ENCODE measurements around the gene PCED1B.

Gene PCED1B

GRCh38 chr12:47067771-47068431 is 11.5 kb upstream of the PCED1B start:
- DNase-seq: no peak

- no peak for DNase-seq
These were observed 10.9 kb upstream of the PCED1B start for GRCh38 chr12:47068539-47068938.

- no peak for DNase-seq
These were observed 9.1 kb upstream of the PCED1B start for GRCh38 chr12:47070310-47070709.

GRCh38 chr12:47071241-47071852 is 8.1 kb upstream of the PCED1B start:
- DNase-seq: peak; percentile 36

GRCh38 chr12:47073951-47074350 is 5.5 kb upstream of the PCED1B start:
- DNase-seq: no peak

- no peak for DNase-seq
These were observed 4.7 kb upstream of the PCED1B start for GRCh38 chr12:47074757-47075156.

GRCh38 chr12:47075192-47076084 is 4.0 kb upstream of the PCED1B start:
- DNase-seq: no peak

- DNase-seq: no peak
These were observed 2.0 kb upstream of the PCED1B start for GRCh38 chr12:47077206-47078085.

- DNase-seq: no peak
These were observed 1.4 kb upstream of the PCED1B start for GRCh38 chr12:47078086-47078395.

GRCh38 chr12:47078733-47079467 is 521 bp upstream of the PCED1B start:
- peak; percentile 40 for DNase-seq

- peak; percentile 43 for DNase-seq
These were observed 732 bp downstream of the PCED1B start for GRCh38 chr12:47079981-47080724.

- DNase-seq: peak; percentile 75
These were observed 1.5 kb downstream of the PCED1B start for GRCh38 chr12:47080725-47081502.

- no peak for DNase-seq
These were observed 2.9 kb downstream of the PCED1B start for GRCh38 chr12:47082283-47082682.

- no peak for DNase-seq
These were observed 3.6 kb downstream of the PCED1B start for GRCh38 chr12:47082796-47083621.

- peak; percentile 34 for DNase-seq
These were observed 4.8 kb downstream of the PCED1B start for GRCh38 chr12:47084172-47084571.

GRCh38 chr12:47085815-47086252 is 6.4 kb downstream of the PCED1B start:
- peak; percentile 82 for DNase-seq

GRCh38 chr12:47087088-47087688 is 7.8 kb downstream of the PCED1B start:
- no peak for DNase-seq

GRCh38 chr12:47088021-47088944 is 8.9 kb downstream of the PCED1B start:
- no peak for DNase-seq

All from activated CD4-positive, alpha-beta T cell treated with anti-CD3 and anti-CD28 coated beads, Interleukin-10, Interleukin-2, amounts not matched to agents 100 ng/mL and 50 ng/mL, durations not matched to agents 16 hours and 8 hours (primary cell).